Heart left ventricle (tissue), 13 donors: ENCODE results near the gene GMPS.
A peak's percentile ranks its signal among the peaks of the same experiment; 100 is the strongest.

Experiments
- CTCF ChIP-seq, 12 donors: fragments of 200-600 bp; sonication (generic) in 4 of 12; IDR thresholded peaks; one replicate each; pipeline versions ENCODE4 v1.5.0 to v1.8.0; 2018 to 2022; ENCODE audit warnings: antibody characterized with exemption in 12 of 12, mild to moderate bottlenecking in 5 of 12
- POLR2A ChIP-seq, 2 donors: fragments of 450-650 bp; IDR thresholded peaks; one replicate each; pipeline ENCODE4 v1.6.1; 2017; ENCODE audit warnings: antibody characterized with exemption in 2 of 2, mild to moderate bottlenecking in 2 of 2, moderate library complexity in 2 of 2
- donor health status: ischemic (EF 13 %, LVEDD 7.1; RV severe dilation, severe dysfunction).
- donor health status: DM: no; HTN: yes; CAD: no.
- donor health status: DM: no; HTN: no; CAD: no.
- donor health status: ischemic (EF 25% LVEDD 6.9; RV normal size, moderate dysfunction).
- donor health status: ischemic (EF 25% LVEDD 5.7; RV mildly dilated, moderate dysfunction).
- donor health status: ischemic (EF 35%, LVEDD 5.7; RV mildly dilated, moderate dysfunction).
- donor health status: nonischemic (EF 11% LVEDD 7.7; RV severe dilation, severe dysfunction).
- donor health status: DM: yes; HTN: yes; CAD: no.
- donor health status: PGD.
- donor health status: ischemic (EF 29% LVEDD 5.4; RV normal size, mild dysfunction).
- donor health status: nonischemic (EF 23%, LVEDD 6.1; RV moderate dilation, normal function).

DNA sequence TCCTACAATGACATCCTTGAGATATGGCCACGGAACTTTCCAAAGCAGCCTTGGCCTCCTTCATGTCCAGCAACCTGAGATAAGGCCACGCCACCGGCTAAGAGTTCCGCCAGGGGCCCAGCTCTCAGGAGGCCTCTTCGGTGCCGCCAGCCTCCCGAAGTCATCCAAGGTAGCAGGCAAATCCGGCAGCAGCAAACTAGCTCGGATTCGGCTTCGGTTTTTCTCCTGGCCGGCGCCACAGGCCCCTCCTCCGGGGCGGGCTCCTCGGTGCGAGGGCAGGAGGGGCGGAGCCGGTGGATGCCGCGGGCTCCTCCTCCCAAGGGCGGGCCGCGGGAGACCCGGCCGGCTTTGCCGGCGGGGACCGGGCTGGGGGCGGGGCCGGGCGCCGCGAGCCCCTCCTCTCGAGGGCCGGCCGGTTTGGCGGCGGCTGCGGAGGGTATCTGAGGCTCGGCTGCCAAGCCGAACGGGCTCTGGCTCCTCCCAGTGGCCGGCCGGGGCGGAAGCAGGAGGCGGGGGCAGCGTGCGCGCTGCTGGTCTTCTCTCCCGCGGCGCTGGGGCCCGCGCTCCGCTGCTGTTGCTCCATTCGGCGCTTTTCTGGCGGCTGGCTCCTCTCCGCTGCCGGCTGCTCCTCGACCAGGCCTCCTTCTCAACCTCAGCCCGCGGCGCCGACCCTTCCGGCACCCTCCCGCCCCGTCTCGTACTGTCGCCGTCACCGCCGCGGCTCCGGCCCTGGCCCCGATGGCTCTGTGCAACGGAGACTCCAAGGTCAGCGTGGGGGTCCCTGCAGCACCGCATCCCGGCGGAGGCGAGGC lies at the start of gene GMPS:
- TF ChIP-seq CTCF (IDR thresholded peaks at IDR 0.05) (peak; percentile 41 to 79 (median 57)), POLR2A (IDR thresholded peaks at IDR 0.05) (peak in 1 of 2 donors; percentile 75)
